T1000 (cell line): Measurements from ENCODE around the gene ANP32D.
"Not testable (repeated sequence)": the region's sequence is repeated elsewhere in the genome, so short reads cannot be mapped to it uniquely, and the experiment has no call there.

ENCODE experiments used
- DNase-seq: peaks from one replicate; lab custom pipeline; 2025; ENCODE audit warnings: mixed read lengths; lab: John Stamatoyannopoulos, UW

Gene ANP32D

GRCh38 chr12:48506836-48507235, 34.5 kb downstream of the ANP32D start:
- not testable (repeated sequence) for DNase-seq

GRCh38 chr12:48508987-48509386, 36.6 kb downstream of the ANP32D start:
- DNase-seq: no peak

- no peak for DNase-seq
Measured at GRCh38 chr12:48510111-48510510, 37.8 kb downstream of the ANP32D start.

- no peak for DNase-seq
Measured at GRCh38 chr12:48512855-48513254, 40.5 kb downstream of the ANP32D start.

- no peak for DNase-seq
Measured at GRCh38 chr12:48514728-48515127, 42.4 kb downstream of the ANP32D start.

- DNase-seq: not testable (repeated sequence)
Measured at GRCh38 chr12:48520381-48520780, 48.0 kb downstream of the ANP32D start.
